Measurements from ENCODE around the gene TRAIP.
A peak's percentile ranks its signal among the peaks of the same experiment; 100 is the strongest.
"Not testable (repeated sequence)": the region's sequence is repeated elsewhere in the genome, so short reads cannot be mapped to it uniquely, and the experiment has no call there.

TRAIP gene

GRCh38 chr3:49873623-49874022, 17.3 kb upstream of the TRAIP start:
- DNase-seq = no peak

GRCh38 chr3:49872801-49873281, 16.5 kb upstream of the TRAIP start:
- DNase-seq = peak; percentile 5 to 18

GRCh38 chr3:49871531-49872153, 15.3 kb upstream of the TRAIP start:
- no peak for DNase-seq

GRCh38 chr3:49869525-49870126, 13.3 kb upstream of the TRAIP start, which contains the start of gene CAMKV:
Gene CAMKV, minus strand, starts transcription at chr3:49869906. Its CDS starts 7,518 bp downstream, at chr3:49862388.
- no peak for DNase-seq

GRCh38 chr3:49868862-49869466, 12.6 kb upstream of the TRAIP start:
- no peak for DNase-seq

- no peak for DNase-seq
Observed at GRCh38 chr3:49867871-49868321, 11.5 kb upstream of the TRAIP start.

- DNase-seq = no peak
Observed at GRCh38 chr3:49867400-49867799, 11.0 kb upstream of the TRAIP start.

- DNase-seq = no peak
Observed at GRCh38 chr3:49865198-49865784, 8.9 kb upstream of the TRAIP start.

- no peak for DNase-seq
Observed at GRCh38 chr3:49864505-49864904, 8.1 kb upstream of the TRAIP start.

- DNase-seq = no peak
Observed at GRCh38 chr3:49859576-49860305, 3.4 kb upstream of the TRAIP start.

- no peak for DNase-seq
Observed at GRCh38 chr3:49855662-49856061, 702 bp downstream of the TRAIP start.

- DNase-seq = no peak
Observed at GRCh38 chr3:49845694-49846093, 10.7 kb downstream of the TRAIP start.

- DNase-seq = no peak
Observed at GRCh38 chr3:49844464-49845183, 11.7 kb downstream of the TRAIP start.

- no peak for DNase-seq
Observed at GRCh38 chr3:49842843-49843517, 13.4 kb downstream of the TRAIP start.

GRCh38 chr3:49841806-49842205, 14.6 kb downstream of the TRAIP start:
- DNase-seq = no peak

- DNase-seq = no peak
Observed at GRCh38 chr3:49841126-49841696, 15.2 kb downstream of the TRAIP start.

GRCh38 chr3:49840388-49840787, 16.0 kb downstream of the TRAIP start:
- no peak for DNase-seq

- peak; percentile 74 to 82 for DNase-seq
Observed at GRCh38 chr3:49839193-49839809, 17.1 kb downstream of the TRAIP start.

- no peak for DNase-seq
Observed at GRCh38 chr3:49831341-49831740, 25.0 kb downstream of the TRAIP start.

GRCh38 chr3:49826016-49826415, 30.3 kb downstream of the TRAIP start:
- DNase-seq = no peak

GRCh38 chr3:49823131-49823530, 33.2 kb downstream of the TRAIP start:
- not testable (repeated sequence) for DNase-seq

All from activated CD4-positive, alpha-beta T cell treated with anti-CD3 and anti-CD28 coated beads for 4 hours (primary cell).